ENCODE results near the gene COL5A1. TPM values are rescaled to one million over a fixed set of nuclear protein-coding genes. Genes with fewer than 3 reads are reported as not detected.

The COL5A1 gene
- total RNA-seq, 4 donors from 2014 or later = 4.0 to 12.8 (median 6.3) TPM

DNA sequence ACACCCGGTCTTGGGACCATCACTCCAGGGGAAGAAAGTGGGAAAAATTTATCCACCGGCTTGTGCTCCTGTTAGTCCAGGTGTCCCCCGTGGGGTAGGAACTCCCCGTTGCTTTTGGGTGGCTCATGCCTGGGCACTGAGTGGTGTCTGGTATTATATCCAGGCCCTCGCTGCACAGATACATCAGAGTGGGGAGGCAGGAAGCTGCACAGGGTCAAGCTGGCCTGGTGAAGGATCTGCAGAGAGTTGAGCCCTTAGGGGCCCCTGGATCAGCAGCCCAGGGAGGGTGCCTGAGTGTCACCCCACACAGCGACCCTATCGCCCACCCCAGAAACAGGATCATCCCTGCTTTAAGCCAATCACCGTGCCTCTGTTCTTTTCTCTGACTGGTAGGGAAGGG is 24.4 kb upstream of the COL5A1 start:
- Histone ChIP-seq H3K36me3 (no peaks in the 10 kb centered on the region), H3K27ac (no peak overlapping the region), H3K9me3 (peaks cover 0 to 8% (median 4%) of the 10 kb centered on the region in 3 donors), H3K4me3 (no peak overlapping the region), H3K4me1 (peaks cover 0 to 9% (median 0%) of the 10 kb centered on the region in 3 donors), H3K27me3 (peaks cover 0 to 45% (median 0%) of the 10 kb centered on the region in 4 donors)
- no peak for TF ChIP-seq POLR2A (IDR thresholded peaks at IDR 0.05)
- TF ChIP-seq, protein P1, sequence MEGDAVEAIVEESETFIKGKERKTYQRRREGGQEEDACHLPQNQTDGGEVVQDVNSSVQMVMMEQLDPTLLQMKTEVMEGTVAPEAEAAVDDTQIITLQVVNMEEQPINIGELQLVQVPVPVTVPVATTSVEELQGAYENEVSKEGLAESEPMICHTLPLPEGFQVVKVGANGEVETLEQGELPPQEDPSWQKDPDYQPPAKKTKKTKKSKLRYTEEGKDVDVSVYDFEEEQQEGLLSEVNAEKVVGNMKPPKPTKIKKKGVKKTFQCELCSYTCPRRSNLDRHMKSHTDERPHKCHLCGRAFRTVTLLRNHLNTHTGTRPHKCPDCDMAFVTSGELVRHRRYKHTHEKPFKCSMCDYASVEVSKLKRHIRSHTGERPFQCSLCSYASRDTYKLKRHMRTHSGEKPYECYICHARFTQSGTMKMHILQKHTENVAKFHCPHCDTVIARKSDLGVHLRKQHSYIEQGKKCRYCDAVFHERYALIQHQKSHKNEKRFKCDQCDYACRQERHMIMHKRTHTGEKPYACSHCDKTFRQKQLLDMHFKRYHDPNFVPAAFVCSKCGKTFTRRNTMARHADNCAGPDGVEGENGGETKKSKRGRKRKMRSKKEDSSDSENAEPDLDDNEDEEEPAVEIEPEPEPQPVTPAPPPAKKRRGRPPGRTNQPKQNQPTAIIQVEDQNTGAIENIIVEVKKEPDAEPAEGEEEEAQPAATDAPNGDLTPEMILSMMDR (IDR thresholded peaks at IDR 0.05) = no peak
- no peak for DNase-seq
- 70 to 93% methylated on average over 4 of the region's 8 CpGs for WGBS, 2 donors
- intact Hi-C loops (cut with DNase I) = no loop called here

DNA sequence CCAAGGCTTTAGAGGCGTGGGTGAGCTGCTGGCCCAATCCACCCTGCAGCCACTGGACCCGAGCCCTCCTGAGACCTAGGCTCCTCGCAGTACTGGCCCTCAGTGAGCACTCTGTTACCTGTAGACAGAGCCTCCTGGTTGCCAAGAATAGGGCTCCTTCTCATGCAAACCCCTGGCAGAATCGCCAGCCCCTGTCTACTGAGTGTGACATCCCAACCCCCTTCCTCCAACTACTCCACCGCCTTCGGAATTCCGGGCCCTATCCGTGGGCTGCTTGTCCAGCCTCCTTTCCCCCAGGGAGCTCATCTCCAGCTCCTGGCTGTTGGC is 23.8 kb upstream of the COL5A1 start:
- TF ChIP-seq, protein P1 (IDR thresholded peaks at IDR 0.05) = no peak
- TF ChIP-seq POLR2A (IDR thresholded peaks at IDR 0.05) = no peak
- 71 to 78% methylated on average over 8 of the region's 8 CpGs for WGBS, 2 donors

DNA sequence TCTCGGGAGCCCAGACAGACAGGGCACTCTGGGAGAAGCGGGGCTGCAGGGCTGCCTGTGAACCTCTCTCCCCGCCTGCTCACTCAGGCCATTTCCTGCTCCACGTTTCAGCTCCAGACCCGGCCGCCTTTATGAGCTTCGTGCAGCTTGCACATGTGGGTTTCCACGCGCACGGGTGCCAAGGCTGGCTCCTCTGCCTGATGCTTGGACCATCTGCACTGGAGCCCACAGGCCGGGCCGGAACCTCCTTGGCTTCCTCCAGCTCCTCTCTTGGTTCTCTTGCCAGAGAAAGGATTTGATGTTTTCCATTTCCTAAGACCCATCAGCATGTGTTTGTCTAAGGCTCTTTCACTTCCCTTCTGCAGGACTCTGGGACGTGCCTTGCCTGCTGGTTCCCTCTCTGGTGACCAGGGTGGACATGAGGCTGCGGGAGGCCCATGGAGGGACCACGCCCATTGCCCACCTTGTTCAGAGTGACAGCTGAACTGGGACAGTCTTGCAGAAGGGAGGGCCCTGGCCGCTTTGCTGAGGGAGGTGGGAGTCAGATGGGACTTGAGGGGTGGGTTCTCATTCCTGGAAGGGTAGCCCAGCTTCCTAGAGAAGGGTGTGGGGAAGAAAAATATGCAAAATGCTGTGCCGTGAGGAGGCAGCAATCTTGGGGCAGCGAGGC is 23.3 kb upstream of the COL5A1 start:
- DNase-seq = no peak
- Histone ChIP-seq H3K36me3 (no peaks in the 10 kb centered on the region), H3K9me3 (no peaks in the 10 kb centered on the region), H3K4me1 (peaks cover 0 to 9% (median 0%) of the 10 kb centered on the region in 3 donors), H3K4me3 (no peak overlapping the region), H3K27ac (no peak overlapping the region), H3K27me3 (peaks cover 0 to 53% (median 0%) of the 10 kb centered on the region in 4 donors)
- intact Hi-C loops (cut with DNase I) = no loop called here
- WGBS, 2 donors = 23 to 82% methylated on average over 10 of the region's 18 CpGs
- TF ChIP-seq, protein P1 (IDR thresholded peaks at IDR 0.05) = no peak
- no peak for TF ChIP-seq POLR2A (IDR thresholded peaks at IDR 0.05)

More for the DNA sequence above, 23.8 kb upstream of the COL5A1 start:
- intact Hi-C loops (cut with DNase I) = no loop called here
- peaks cover 0 to 2% (median 0%) of the 10 kb centered on the region in 3 donors for H3K9me3 ChIP-seq
- H3K27ac ChIP-seq = no peak overlapping the region
- H3K27me3 ChIP-seq = peaks cover 0 to 48% (median 0%) of the 10 kb centered on the region in 4 donors
- no peak overlapping the region for H3K4me3 ChIP-seq
- no peaks in the 10 kb centered on the region for H3K36me3 ChIP-seq
- peaks cover 0 to 9% (median 0%) of the 10 kb centered on the region in 3 donors for H3K4me1 ChIP-seq
- DNase-seq = no peak

DNA sequence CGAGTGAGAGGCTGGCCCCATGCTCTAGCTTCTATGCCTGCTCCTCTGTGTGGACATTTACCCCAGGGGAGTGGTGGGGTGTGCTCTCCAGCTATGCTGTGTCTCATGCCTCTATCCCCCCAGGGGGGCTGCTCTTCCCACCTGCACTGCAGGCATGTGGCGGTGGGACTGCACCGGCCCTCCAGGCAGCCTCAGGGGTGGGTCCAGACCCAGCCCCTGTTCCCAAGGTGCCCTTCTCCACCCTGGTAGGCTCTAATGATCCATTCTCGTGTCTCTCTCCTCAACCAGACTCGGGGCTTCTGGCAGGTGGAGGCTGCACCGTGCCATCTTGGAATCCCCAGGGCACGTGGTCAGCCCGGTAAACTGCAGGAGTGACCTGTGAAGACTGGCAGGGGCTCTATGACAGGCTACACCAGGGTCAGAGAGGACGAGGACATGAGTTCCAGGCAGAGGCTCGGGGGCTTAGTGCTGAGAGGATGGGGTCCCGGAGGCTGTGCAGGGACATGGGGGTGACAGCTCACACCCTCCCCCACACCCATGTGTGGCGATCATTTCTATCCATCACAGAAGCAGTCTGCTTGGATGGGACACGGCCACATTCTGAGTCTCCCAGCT is 22.7 kb upstream of the COL5A1 start:
- Histone ChIP-seq H3K27ac (no peak overlapping the region), H3K36me3 (no peaks in the 10 kb centered on the region), H3K27me3 (peaks cover 0 to 59% (median 0%) of the 10 kb centered on the region in 4 donors), H3K4me1 (peaks cover 0 to 9% (median 0%) of the 10 kb centered on the region in 3 donors), H3K4me3 (no peak overlapping the region), H3K9me3 (no peaks in the 10 kb centered on the region)
- intact Hi-C loops (cut with DNase I) = no loop called here
- TF ChIP-seq POLR2A (IDR thresholded peaks at IDR 0.05) = no peak
- TF ChIP-seq, protein P1 (IDR thresholded peaks at IDR 0.05) = no peak
- no peak for DNase-seq
- WGBS, 2 donors = 55 to 80% methylated on average over 4 to 8 of the region's 13 CpGs

DNA sequence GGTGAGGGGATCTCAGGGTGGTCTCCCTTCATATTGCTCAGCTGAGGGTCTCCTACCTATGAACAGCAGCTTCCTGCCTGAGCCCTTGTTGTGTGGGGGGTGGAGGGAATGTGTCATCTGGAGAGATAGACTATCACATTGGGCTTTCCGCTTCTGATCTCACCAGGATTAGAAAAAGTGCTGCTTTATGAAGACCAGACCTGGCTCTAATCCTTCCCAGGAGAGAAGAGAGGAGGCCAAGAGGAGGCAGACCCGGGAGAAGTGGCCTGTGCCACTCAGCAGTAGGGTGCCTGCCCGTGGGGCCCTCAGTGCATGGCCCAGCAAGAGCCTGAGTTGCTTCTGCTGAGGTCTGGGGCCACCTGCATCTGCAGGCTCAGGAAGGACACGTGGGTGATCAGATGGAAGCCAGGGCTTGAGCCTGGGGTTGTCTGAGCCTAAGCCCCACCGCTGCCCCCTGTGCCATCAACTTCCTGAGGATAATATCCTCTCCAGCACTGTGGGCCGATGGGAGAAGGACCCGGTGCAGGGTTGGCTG is 22.1 kb upstream of the COL5A1 start:
- peaks cover 0 to 9% (median 0%) of the 10 kb centered on the region in 3 donors for H3K4me1 ChIP-seq
- no peak overlapping the region for H3K27ac ChIP-seq
- peaks cover 0 to 64% (median 0%) of the 10 kb centered on the region in 4 donors for H3K27me3 ChIP-seq
- WGBS, 2 donors = 100% methylated on average over 1 to 3 of the region's 7 CpGs
- H3K9me3 ChIP-seq = no peaks in the 10 kb centered on the region
- TF ChIP-seq, protein P1 (IDR thresholded peaks at IDR 0.05) = no peak
- no peak for TF ChIP-seq POLR2A (IDR thresholded peaks at IDR 0.05)
- H3K4me3 ChIP-seq = no peak overlapping the region
- no peaks in the 10 kb centered on the region for H3K36me3 ChIP-seq
- DNase-seq = no peak
- intact Hi-C loops (cut with DNase I) = no loop called here

All from esophagus squamous epithelium (tissue), 5 donors.